Muscle layer of colon (tissue), 2 donors: ENCODE measurements around the gene ZNF888.
"Not testable (repeated sequence)": the region's sequence is repeated elsewhere in the genome, so short reads cannot be mapped to it uniquely, and the experiment has no call there.

Experiments used
- H3K27ac ChIP-seq: one replicate; pipeline ENCODE4 v1.7.0; 2013; ENCODE audit warnings: low read depth, mild to moderate bottlenecking, low read length, moderate library complexity
- H3K27me3 ChIP-seq, 2 donors: one replicate each; pipeline ENCODE4 v1.7.0; 2013; ENCODE audit warnings: low read length in 2 of 2, mild to moderate bottlenecking in 2 of 2; ENCODE audit not compliant: insufficient read depth in 2 of 2, control insufficient read depth in 1 of 2
- H3K36me3 ChIP-seq: one replicate; pipeline ENCODE4 v1.7.0; 2013; ENCODE audit warnings: mild to moderate bottlenecking, low read length; ENCODE audit not compliant: insufficient read depth
- H3K4me1 ChIP-seq: one replicate; pipeline ENCODE4 v1.7.0; 2013; ENCODE audit warnings: mild to moderate bottlenecking, low read length; ENCODE audit not compliant: insufficient read depth
- H3K4me3 ChIP-seq, 2 donors: one replicate each; pipeline ENCODE4 v1.7.0; 2013; ENCODE audit warnings: low read length in 2 of 2, low read depth in 1 of 2, mild to moderate bottlenecking in 1 of 2, moderate library complexity in 1 of 2
- H3K9ac ChIP-seq: one replicate; pipeline ENCODE4 v1.7.0; 2013; ENCODE audit warnings: low read length
- H3K9me3 ChIP-seq: one replicate; pipeline ENCODE4 v1.7.0; 2013; ENCODE audit warnings: mild to moderate bottlenecking, low read length
- donor health status: abdominal sarcoma.
- donor health status: Adenocarcinoma of cecum.

The ZNF888 gene

GRCh38 chr19:52897138-52897935, 25.9 kb downstream of the ZNF888 start, which contains the start of gene ZNF320:
TSS of gene ZNF320 (minus strand) at chr19:52897635. CDS start at chr19:52890255, 7,380 bp downstream.
- no peaks in the 10 kb centered on the region for H3K36me3 ChIP-seq
- H3K27ac ChIP-seq: peak within 1 kb of the TSS; percentile 84
- peak within 1 kb of the TSS; percentile 76 for H3K9ac ChIP-seq
- no peaks in the 10 kb centered on the region for H3K27me3 ChIP-seq
- no peaks in the 10 kb centered on the region for H3K9me3 ChIP-seq
- peak within 1 kb of the TSS; percentile 63 to 97 for H3K4me3 ChIP-seq
- peaks cover 11% of the 10 kb centered on the region for H3K4me1 ChIP-seq

GRCh38 chr19:52896431-52897137, 26.6 kb downstream of the ZNF888 start:
- no peaks in the 10 kb centered on the region for H3K27me3 ChIP-seq
- peak overlapping the region; percentile 76 for H3K9ac ChIP-seq
- H3K36me3 ChIP-seq: no peaks in the 10 kb centered on the region
- peak overlapping the region; percentile 63 to 97 for H3K4me3 ChIP-seq
- peak overlapping the region; percentile 84 for H3K27ac ChIP-seq
- no peaks in the 10 kb centered on the region for H3K9me3 ChIP-seq
- H3K4me1 ChIP-seq: peaks cover 11% of the 10 kb centered on the region

- no peak overlapping the region for H3K27ac ChIP-seq
- H3K4me1 ChIP-seq: peaks cover under 1% of the 10 kb centered on the region
- no peak overlapping the region for H3K4me3 ChIP-seq
- no peak overlapping the region for H3K9ac ChIP-seq
- H3K9me3 ChIP-seq: no peaks in the 10 kb centered on the region
- peaks cover 10% of the 10 kb centered on the region for H3K36me3 ChIP-seq
- H3K27me3 ChIP-seq: no peaks in the 10 kb centered on the region
Observed at GRCh38 chr19:52891336-52891735, 31.9 kb downstream of the ZNF888 start.

GRCh38 chr19:52889931-52890330, 33.3 kb downstream of the ZNF888 start:
- peaks cover 15% of the 10 kb centered on the region for H3K36me3 ChIP-seq
- H3K4me1 ChIP-seq: no peaks in the 10 kb centered on the region
- no peaks in the 10 kb centered on the region for H3K27me3 ChIP-seq
- no peak overlapping the region for H3K9ac ChIP-seq
- no peak overlapping the region for H3K4me3 ChIP-seq
- H3K9me3 ChIP-seq: no peaks in the 10 kb centered on the region
- no peak overlapping the region for H3K27ac ChIP-seq

GRCh38 chr19:52889076-52889475, 34.2 kb downstream of the ZNF888 start:
- Histone ChIP-seq H3K27me3 (no peaks in the 10 kb centered on the region), H3K4me3 (no peak overlapping the region), H3K36me3 (peaks cover 24% of the 10 kb centered on the region), H3K9ac (no peak overlapping the region), H3K4me1 (no peaks in the 10 kb centered on the region), H3K9me3 (no peaks in the 10 kb centered on the region), H3K27ac (no peak overlapping the region)

- no peak overlapping the region for H3K27ac ChIP-seq
- no peaks in the 10 kb centered on the region for H3K27me3 ChIP-seq
- H3K4me3 ChIP-seq: no peak overlapping the region
- no peak overlapping the region for H3K9ac ChIP-seq
- peaks cover 59% of the 10 kb centered on the region for H3K36me3 ChIP-seq
- no peaks in the 10 kb centered on the region for H3K9me3 ChIP-seq
- no peaks in the 10 kb centered on the region for H3K4me1 ChIP-seq
Observed at GRCh38 chr19:52880895-52881389, 42.3 kb downstream of the ZNF888 start.

- H3K9me3 ChIP-seq, H3K9ac ChIP-seq, H3K36me3 ChIP-seq, H3K27ac ChIP-seq, H3K4me1 ChIP-seq, H3K4me3 ChIP-seq, H3K27me3 ChIP-seq: not testable (repeated sequence)
Observed at GRCh38 chr19:52872996-52873395, 50.2 kb downstream of the ZNF888 start.

- Histone ChIP-seq H3K4me1 (no peaks in the 10 kb centered on the region), H3K4me3 (no peak overlapping the region), H3K27ac (no peak overlapping the region), H3K27me3 (no peaks in the 10 kb centered on the region), H3K9me3 (no peaks in the 10 kb centered on the region), H3K36me3 (no peaks in the 10 kb centered on the region), H3K9ac (no peak overlapping the region)
Observed at GRCh38 chr19:52871466-52871865, 51.8 kb downstream of the ZNF888 start.

- not testable (repeated sequence) for H3K4me3 ChIP-seq, H3K27ac ChIP-seq, H3K9me3 ChIP-seq, H3K36me3 ChIP-seq, H3K4me1 ChIP-seq, H3K9ac ChIP-seq, H3K27me3 ChIP-seq
Observed at GRCh38 chr19:52868031-52868430, 55.2 kb downstream of the ZNF888 start.

- H3K9ac ChIP-seq, H3K27me3 ChIP-seq, H3K9me3 ChIP-seq, H3K4me1 ChIP-seq, H3K36me3 ChIP-seq: not testable (repeated sequence)
- Histone ChIP-seq H3K4me3 (peak within 1 kb of the TSS; percentile 68 to 83), H3K27ac (peak within 1 kb of the TSS; percentile 58)
Observed at GRCh38 chr19:52857378-52858191, 65.6 kb downstream of the ZNF888 start, which contains the start of gene ZNF468. TSS of gene ZNF468 (minus strand) at chr19:52857619. CDS start at chr19:52854272, 3,347 bp downstream.
